Non-pigmented ciliary epithelial cell (primary cell): ENCODE results near the gene CELSR1.
"Not testable (repeated sequence)": the region's sequence is repeated elsewhere in the genome, so short reads cannot be mapped to it uniquely, and the experiment has no call there.

Experiments
- DNase-seq: peaks from one replicate; pipeline ENCODE4 v3.0.0-alpha.2; 2010; ENCODE audit warnings: low read depth

The CELSR1 gene

GRCh38 chr22:46416891-46417580 lies 120.4 kb downstream of the CELSR1 start:
- peak; percentile 47 for DNase-seq

- no peak for DNase-seq
Measured at GRCh38 chr22:46416520-46416871, 120.9 kb downstream of the CELSR1 start.

GRCh38 chr22:46415776-46416519 lies 121.5 kb downstream of the CELSR1 start:
- DNase-seq: peak; percentile 19

GRCh38 chr22:46414704-46415103 lies 122.7 kb downstream of the CELSR1 start:
- no peak for DNase-seq

- DNase-seq: no peak
Measured at GRCh38 chr22:46413725-46414379, 123.6 kb downstream of the CELSR1 start.

GRCh38 chr22:46411347-46411746 lies 126.1 kb downstream of the CELSR1 start:
- DNase-seq: no peak

- DNase-seq: no peak
Measured at GRCh38 chr22:46410291-46410808, 127.1 kb downstream of the CELSR1 start.

- DNase-seq: no peak
Measured at GRCh38 chr22:46409631-46410210, 127.7 kb downstream of the CELSR1 start.

GRCh38 chr22:46408568-46409506 lies 128.6 kb downstream of the CELSR1 start:
- DNase-seq: no peak

GRCh38 chr22:46407748-46408147 lies 129.7 kb downstream of the CELSR1 start:
- no peak for DNase-seq

- DNase-seq: no peak
Measured at GRCh38 chr22:46406791-46407190, 130.6 kb downstream of the CELSR1 start.

GRCh38 chr22:46406349-46406748 lies 131.1 kb downstream of the CELSR1 start:
- DNase-seq: no peak

GRCh38 chr22:46405901-46406300 lies 131.5 kb downstream of the CELSR1 start:
- no peak for DNase-seq

- not testable (repeated sequence) for DNase-seq
Measured at GRCh38 chr22:46403880-46404279, 133.5 kb downstream of the CELSR1 start.

- no peak for DNase-seq
Measured at GRCh38 chr22:46402505-46402904, 134.9 kb downstream of the CELSR1 start.

- DNase-seq: no peak
Measured at GRCh38 chr22:46401370-46401769, 136.1 kb downstream of the CELSR1 start.

- no peak for DNase-seq
Measured at GRCh38 chr22:46399251-46400024, 138.0 kb downstream of the CELSR1 start.

GRCh38 chr22:46397951-46398350 lies 139.5 kb downstream of the CELSR1 start:
- no peak for DNase-seq

- DNase-seq: no peak
Measured at GRCh38 chr22:46397514-46397913, 139.9 kb downstream of the CELSR1 start.

- DNase-seq: not testable (repeated sequence)
Measured at GRCh38 chr22:46397049-46397448, 140.4 kb downstream of the CELSR1 start.

- DNase-seq: no peak
Measured at GRCh38 chr22:46395145-46395544, 142.3 kb downstream of the CELSR1 start.
